ENCODE measurements around the gene CCDC88C.

- TF ChIP-seq CTCF (IDR thresholded peaks at IDR 0.05) (no peak), ZFX (IDR thresholded peaks at IDR 0.05; ENCODE audit: borderline replicate concordance) (no peak)
Observed at GRCh38 chr14:91331721-91332120, 85.9 kb downstream of the CCDC88C start.

All from 22Rv1 (cell line).